Measurements from ENCODE around the gene BCAS3.

- TF ChIP-seq USF1 (IDR thresholded peaks at IDR 0.05) = no peak
- no peak for TF ChIP-seq MAX (IDR thresholded peaks at IDR 0.05)
- TF ChIP-seq CEBPB (IDR thresholded peaks at IDR 0.05) = no peak
- TF ChIP-seq YY1 (IDR thresholded peaks at IDR 0.05; ENCODE audit: low read depth) = no peak
- no peak for TF ChIP-seq RAD21 (IDR thresholded peaks at IDR 0.05; ENCODE audit: low read depth)
Observed at GRCh38 chr17:60887614-60888028, 210.0 kb downstream of the BCAS3 start.

All from Ishikawa (cell line).